Fibroblast of mammary gland (primary cell): ENCODE results near the gene NACAD.
A peak's percentile ranks its signal among the peaks of the same experiment; 100 is the strongest.

Source experiments
- DNase-seq: peaks from one replicate; pipeline ENCODE4 v3.0.0-alpha.2; 2010; ENCODE audit warnings: low read depth
- H3K4me3 ChIP-seq: 2 replicates; pipeline ENCODE4 v1.5.1; 2011; ENCODE audit warnings: low read depth, mild to moderate bottlenecking, low read length, moderate library complexity; ENCODE audit not compliant: control insufficient read depth
- TF ChIP-seq, protein P1 (sequence below): conservative IDR thresholded peaks from 2 replicates; pipeline ENCODE4 v1.5.1; 2011; ENCODE audit warnings: low read depth, low read length, inconsistent platforms; ENCODE audit not compliant: control insufficient read depth, insufficient read depth

Gene NACAD

DNA sequence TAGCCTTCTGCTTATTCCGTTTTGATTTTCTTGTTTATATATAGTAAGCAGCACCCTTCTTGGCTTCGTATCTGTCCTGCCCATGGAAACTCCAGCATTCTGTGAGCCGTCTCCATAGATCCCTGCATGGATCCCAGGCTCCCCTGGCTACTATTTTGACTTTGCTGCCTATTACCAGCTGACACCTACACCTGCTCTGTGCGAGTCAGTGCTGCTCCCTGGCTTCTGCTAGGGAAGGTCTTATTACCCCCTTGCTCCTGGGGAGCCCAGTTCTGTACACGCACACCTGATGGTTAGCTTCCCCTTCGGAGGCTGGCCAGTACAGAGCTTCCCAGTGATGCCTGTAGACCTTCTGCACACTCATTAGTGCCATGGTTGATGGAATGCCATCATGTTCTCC, 35.4 kb downstream of the NACAD start:
- no peak overlapping the region for H3K4me3 ChIP-seq
- TF ChIP-seq, protein P1, sequence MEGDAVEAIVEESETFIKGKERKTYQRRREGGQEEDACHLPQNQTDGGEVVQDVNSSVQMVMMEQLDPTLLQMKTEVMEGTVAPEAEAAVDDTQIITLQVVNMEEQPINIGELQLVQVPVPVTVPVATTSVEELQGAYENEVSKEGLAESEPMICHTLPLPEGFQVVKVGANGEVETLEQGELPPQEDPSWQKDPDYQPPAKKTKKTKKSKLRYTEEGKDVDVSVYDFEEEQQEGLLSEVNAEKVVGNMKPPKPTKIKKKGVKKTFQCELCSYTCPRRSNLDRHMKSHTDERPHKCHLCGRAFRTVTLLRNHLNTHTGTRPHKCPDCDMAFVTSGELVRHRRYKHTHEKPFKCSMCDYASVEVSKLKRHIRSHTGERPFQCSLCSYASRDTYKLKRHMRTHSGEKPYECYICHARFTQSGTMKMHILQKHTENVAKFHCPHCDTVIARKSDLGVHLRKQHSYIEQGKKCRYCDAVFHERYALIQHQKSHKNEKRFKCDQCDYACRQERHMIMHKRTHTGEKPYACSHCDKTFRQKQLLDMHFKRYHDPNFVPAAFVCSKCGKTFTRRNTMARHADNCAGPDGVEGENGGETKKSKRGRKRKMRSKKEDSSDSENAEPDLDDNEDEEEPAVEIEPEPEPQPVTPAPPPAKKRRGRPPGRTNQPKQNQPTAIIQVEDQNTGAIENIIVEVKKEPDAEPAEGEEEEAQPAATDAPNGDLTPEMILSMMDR: no peak
- DNase-seq: no peak

DNA sequence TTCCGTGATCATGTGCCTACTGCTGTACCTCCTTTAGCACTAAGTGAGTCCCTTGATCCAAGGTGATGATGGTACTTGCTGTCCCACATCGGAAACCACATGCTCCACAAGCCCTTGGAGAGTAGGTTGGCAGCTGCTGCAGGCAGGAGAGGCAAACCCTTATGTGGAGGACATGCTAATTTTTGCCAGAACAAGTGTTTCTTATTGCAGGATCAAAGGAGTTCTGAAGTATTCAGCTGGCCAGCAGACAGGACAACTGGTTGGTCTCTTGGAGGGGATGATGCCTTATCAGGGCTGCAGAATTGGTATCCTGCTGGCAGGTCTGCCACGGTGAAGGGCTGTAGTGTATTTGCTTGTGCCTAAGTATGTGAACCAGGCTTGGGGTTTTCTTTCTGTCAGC, 36.8 kb downstream of the NACAD start:
- TF ChIP-seq, protein P1: no peak
- no peak for DNase-seq
- no peak overlapping the region for H3K4me3 ChIP-seq

DNA sequence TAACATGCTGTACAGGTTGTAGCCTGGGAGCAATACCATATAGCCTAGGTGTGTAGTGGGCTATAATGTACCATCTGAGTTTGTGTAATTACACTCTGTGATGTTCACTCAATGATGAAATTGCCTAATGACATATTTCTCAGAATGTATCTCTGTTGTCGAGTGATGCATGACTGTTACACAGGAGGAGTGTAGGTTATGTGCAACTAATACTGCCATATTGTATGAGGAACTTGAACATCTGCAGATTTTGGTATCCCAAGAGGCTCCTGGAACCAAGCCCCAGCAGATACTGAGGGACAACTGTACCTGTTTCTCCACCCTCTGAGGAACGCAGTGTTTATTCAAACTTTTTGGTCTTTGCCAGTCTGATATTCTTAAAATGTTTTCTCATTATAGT, 38.6 kb downstream of the NACAD start:
- no peak overlapping the region for H3K4me3 ChIP-seq
- TF ChIP-seq, protein P1: no peak
- no peak for DNase-seq

DNA sequence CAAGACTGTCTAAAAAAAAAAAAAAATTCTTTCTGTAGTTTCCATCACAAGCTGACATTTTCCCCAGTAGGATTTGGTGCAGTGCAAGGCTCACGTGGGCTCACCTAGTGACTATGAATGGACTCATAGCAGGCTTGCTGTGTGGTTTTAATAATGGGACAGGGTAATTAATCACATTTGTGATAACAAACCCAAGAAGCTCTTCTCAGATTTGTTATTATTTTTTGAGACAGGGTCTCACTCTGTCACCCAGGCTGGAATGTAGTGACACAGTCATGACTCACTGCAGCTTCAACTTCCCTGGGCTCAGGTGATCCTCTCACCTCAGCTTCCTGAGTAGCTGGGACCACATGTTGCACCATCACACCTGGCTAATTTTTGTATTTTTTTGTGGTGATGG, 40.0 kb downstream of the NACAD start:
- TF ChIP-seq, protein P1: no peak
- H3K4me3 ChIP-seq: no peak overlapping the region
- DNase-seq: peak; percentile 7

DNA sequence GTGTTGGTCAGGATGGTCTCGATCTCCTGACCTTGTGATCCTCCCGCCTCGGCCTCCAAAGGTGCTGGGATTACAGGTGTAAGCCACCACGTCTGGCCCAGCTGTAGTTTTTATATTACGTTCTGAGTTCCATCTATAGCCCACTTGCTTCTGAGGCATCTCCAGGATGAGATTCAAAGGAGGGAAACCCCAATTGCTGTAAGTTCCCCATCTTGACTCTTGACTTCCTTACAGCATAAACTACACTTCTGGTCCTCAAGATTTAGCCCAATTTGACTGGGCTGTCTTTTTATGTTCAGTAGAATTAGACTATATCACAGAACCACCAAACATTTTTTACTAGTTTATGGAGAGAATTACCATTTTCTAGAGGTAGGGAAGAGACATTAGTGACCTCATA, 44.4 kb downstream of the NACAD start:
- H3K4me3 ChIP-seq: no peak overlapping the region
- TF ChIP-seq, protein P1: no peak
- no peak for DNase-seq

DNA sequence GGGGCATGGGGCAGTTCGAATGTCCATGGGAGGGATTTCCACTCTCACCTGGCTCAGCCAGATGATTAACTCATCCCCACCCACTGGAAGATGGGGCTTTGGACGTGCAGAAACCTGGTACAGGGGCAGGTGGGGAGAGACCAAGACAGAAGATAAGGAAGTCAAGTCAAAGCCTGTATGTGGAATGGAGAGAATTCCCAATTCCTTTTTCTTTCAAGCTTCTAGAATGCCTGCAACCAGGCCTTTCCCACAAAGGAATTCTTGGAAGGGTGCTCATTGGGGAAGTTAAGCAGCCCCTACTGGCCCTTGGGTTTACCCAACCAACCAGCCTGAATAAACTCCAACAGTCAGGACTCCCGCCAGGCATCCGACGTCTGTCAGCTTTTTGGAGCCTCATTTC, 49.7 kb downstream of the NACAD start:
- no peak for DNase-seq
- TF ChIP-seq, protein P1: no peak
- no peak overlapping the region for H3K4me3 ChIP-seq

DNA sequence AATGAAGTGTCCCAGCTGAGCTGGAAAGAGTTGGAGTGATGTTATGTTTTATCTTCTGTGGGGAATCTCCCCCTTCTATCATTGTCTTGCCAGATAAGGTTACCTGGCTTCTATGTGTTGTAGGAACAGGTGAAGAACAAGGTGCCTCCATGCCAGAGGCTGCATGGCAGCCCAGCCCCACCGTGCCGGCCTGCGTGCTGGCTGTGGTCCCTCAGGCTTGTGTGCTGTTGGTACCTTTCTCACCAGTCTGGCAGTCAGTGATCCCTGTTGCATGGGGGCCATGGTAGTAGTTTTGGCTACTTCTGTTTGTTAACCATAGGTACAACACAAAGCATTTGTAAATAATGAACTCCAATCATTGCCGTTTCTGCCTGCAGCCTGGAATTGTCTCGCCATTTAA, 50.9 kb downstream of the NACAD start:
- DNase-seq: no peak
- H3K4me3 ChIP-seq: no peak overlapping the region
- TF ChIP-seq, protein P1: no peak
